Measurements from ENCODE around the gene PPT2. TPM values are rescaled to one million over a fixed set of nuclear protein-coding genes. Genes with fewer than 3 reads are reported as not detected.

PPT2 gene
- polyA plus RNA-seq, 1 experiment: 31.9 TPM

GRCh38 chr6:32195652-32195901, 41.6 kb downstream of the PPT2 start:
- ChIA-PET CTCF (interaction anchor here (0.9 to 2.2 kb wide), 11 partner anchors 16 to 149 kb away, joined by 3 to 10 read pairs (median 5); partner anchors contain the start of genes AGPAT1 and EGFL8), POLR2A (interaction anchor here (0.8 to 1.5 kb wide), 3 partner anchors 18 to 776 kb away, joined by 3 to 5 read pairs (median 3); no protein-coding TSS in a partner anchor)
- DNase-seq (ENCODE audit: low read depth): peak; percentile 99
- Histone ChIP-seq H3K27me3 (ENCODE audit: control insufficient read depth, insufficient read depth, low read length) (no peaks in the 10 kb centered on the region), H3K36me3 (ENCODE audit: control insufficient read depth, insufficient read depth, low read length) (no peaks in the 10 kb centered on the region), H3K4me3 (ENCODE audit: low read depth, low read length) (peak overlapping the region; percentile 81)
- peak; percentile 62 for TF ChIP-seq CTCF (IDR thresholded peaks at IDR 0.05; ENCODE audit: insufficient read depth, low read depth, low read length)

DNA sequence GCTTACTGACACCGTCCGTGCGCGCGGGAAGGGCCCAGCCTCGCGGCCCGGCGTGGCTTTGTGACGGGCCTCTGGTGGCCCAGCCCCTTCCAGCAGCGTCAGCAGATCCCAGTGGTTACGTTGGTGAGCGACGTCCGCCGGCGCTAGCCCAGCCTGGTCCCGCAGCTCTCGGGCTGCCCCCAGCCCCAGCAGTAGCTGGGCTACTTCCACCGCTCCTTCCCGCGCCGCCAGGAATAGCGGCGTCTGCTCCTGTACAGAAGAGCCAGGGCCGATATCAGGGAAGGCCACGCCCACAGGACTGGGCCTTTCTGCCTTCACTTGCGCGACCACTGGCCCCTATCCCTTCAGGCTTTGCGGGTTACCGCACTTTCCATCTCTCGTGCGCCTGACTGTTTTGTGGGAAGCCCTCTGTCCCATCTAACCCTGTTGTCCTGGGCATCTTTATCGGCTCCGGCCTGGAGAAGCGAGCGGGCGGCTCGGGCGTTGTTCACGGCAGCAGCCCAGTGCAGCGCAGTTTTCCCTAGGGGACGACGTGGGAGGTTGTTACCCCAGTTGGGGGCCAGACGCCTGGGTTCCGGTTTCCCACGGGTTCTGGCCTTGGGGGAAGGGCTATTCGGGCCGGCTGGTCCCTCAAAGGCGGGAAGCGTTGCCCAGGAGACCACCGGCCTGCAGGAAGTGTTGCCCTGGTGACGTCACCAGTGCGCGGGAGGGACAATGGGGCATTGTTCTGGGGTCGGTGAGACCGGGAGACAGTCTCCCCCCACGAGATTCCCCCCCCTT, 42.2 kb downstream of the PPT2 start:
- Histone ChIP-seq H3K27me3 (ENCODE audit: control insufficient read depth, insufficient read depth, low read length) (peaks cover 1% of the 10 kb centered on the region; the same call in 1 of the 2 replicates), H3K4me3 (ENCODE audit: low read depth, low read length) (peak overlapping the region; percentile 81), H3K36me3 (ENCODE audit: control insufficient read depth, insufficient read depth, low read length) (no peaks in the 10 kb centered on the region)
- CTCF ChIA-PET: interaction anchor here (0.6 to 2.2 kb wide), 14 partner anchors 11 to 405 kb away, joined by 3 to 10 read pairs (median 5); partner anchors contain the start of genes AGPAT1 and EGFL8
- POLR2A ChIA-PET: interaction anchor here (0.6 to 1.5 kb wide), 4 partner anchors 19 to 776 kb away, joined by 3 to 5 read pairs (median 3); no protein-coding TSS in a partner anchor
- no peak for TF ChIP-seq CTCF (IDR thresholded peaks at IDR 0.05; ENCODE audit: insufficient read depth, low read depth, low read length)
- no peak for DNase-seq (ENCODE audit: low read depth)

DNA sequence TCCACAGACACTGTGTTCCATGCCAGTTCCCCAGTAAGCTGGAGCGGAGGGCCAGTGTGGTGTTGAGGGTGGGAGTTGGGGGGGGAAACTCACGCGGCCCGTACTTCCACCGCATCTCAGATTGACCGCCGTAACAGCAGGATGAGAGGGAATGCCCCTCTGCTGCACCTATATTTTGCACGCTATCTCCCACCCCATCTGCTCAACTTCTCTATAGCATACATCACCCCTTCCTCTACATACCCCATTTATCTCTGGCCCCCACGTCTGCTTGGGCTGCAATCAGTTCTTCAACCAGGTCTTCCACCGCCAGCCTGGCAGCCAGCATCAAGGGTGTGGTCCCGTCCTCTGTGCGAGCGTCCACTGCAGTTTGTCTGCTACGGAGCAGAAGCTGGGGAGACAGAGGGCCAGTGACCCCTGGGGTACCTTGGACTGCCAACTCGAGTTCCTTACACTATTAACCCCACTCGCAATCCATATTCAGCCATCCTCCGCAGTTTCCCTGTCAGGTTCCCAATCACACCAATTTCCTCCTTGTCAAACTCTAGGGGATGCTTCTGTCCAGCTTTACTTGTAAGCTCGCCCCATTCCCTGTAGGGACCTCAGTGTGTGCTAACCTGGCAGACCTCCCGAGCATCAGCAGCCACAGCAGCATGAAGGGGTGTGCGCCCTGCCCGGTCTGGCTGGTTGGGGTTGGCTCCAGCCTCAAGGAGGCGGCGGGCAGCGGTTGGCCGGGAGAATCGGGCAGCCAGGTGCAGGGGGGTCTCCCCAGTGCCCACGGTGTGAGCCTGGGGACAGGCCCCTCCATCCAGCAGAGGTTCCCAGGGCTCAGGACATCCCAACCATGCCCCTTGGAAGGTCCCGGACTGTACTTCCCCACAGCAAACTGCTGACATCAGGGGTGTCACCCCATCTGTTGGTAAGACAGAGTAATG, 43.0 kb downstream of the PPT2 start:
- H3K27me3 ChIP-seq (ENCODE audit: control insufficient read depth, insufficient read depth, low read length): peaks cover 1% of the 10 kb centered on the region
- peak overlapping the region; percentile 81 for H3K4me3 ChIP-seq (ENCODE audit: low read depth, low read length)
- H3K36me3 ChIP-seq (ENCODE audit: control insufficient read depth, insufficient read depth, low read length): no peaks in the 10 kb centered on the region
- CTCF ChIA-PET: interaction anchor here (0.6 to 1.5 kb wide), 5 partner anchors 10 to 406 kb away, joined by 3 to 5 read pairs (median 4); no protein-coding TSS in a partner anchor
- POLR2A ChIA-PET: no interaction called here
- no peak for TF ChIP-seq CTCF (IDR thresholded peaks at IDR 0.05; ENCODE audit: insufficient read depth, low read depth, low read length)
- DNase-seq (ENCODE audit: low read depth): no peak

- POLR2A ChIA-PET: no interaction called here
- no peaks in the 10 kb centered on the region for H3K36me3 ChIP-seq (ENCODE audit: control insufficient read depth, insufficient read depth, low read length)
- CTCF ChIA-PET: no interaction called here
- H3K27me3 ChIP-seq (ENCODE audit: control insufficient read depth, insufficient read depth, low read length): peaks cover 1% of the 10 kb centered on the region
- no peak for DNase-seq (ENCODE audit: low read depth)
- H3K4me3 ChIP-seq (ENCODE audit: low read depth, low read length): no peak overlapping the region
- TF ChIP-seq CTCF (IDR thresholded peaks at IDR 0.05; ENCODE audit: insufficient read depth, low read depth, low read length): no peak
These were observed 44.4 kb downstream of the PPT2 start for GRCh38 chr6:32198345-32198696.

DNA sequence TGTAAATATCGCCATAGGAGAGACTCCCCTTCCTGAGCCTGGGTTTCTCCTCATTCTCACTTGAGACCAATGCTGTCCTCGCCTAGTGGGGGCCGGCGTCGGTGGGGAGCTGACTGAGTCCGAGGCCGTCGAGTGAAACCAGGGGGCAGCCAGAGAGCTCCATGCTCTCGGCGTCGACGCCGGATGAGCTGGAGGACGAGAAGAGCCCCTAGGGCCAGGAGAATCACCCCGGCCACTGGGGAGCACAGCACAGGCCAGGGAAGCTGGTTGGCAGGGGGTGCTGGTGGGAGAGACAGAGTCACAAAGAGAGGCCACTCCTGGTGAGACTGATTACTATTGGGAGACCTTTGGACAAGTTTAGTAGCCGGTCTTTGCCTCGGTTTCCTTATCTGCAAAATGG, 44.9 kb downstream of the PPT2 start:
- ChIA-PET POLR2A (no interaction called here), CTCF (no interaction called here)
- DNase-seq (ENCODE audit: low read depth): no peak
- H3K36me3 ChIP-seq (ENCODE audit: control insufficient read depth, insufficient read depth, low read length): no peaks in the 10 kb centered on the region
- no peak for TF ChIP-seq CTCF (IDR thresholded peaks at IDR 0.05; ENCODE audit: insufficient read depth, low read depth, low read length)
- H3K27me3 ChIP-seq (ENCODE audit: control insufficient read depth, insufficient read depth, low read length): peaks cover 3% of the 10 kb centered on the region
- H3K4me3 ChIP-seq (ENCODE audit: low read depth, low read length): no peak overlapping the region
